Fibroblast of skin of left biceps (primary cell): ENCODE measurements around the gene BRIP1.
"Not testable (repeated sequence)": the region's sequence is repeated elsewhere in the genome, so short reads cannot be mapped to it uniquely, and the experiment has no call there.

Source experiments
- DNase-seq, 2 experiments: peaks; one replicate each; pipeline ENCODE4 v3.0.0-alpha.2; 2013; ENCODE audit warnings: low read depth in 2 of 2

The BRIP1 gene

GRCh38 chr17:61799812-61800484, 63.4 kb downstream of the BRIP1 start:
- no peak for DNase-seq

- DNase-seq, result no peak
Observed at GRCh38 chr17:61797283-61797682, 66.0 kb downstream of the BRIP1 start.

GRCh38 chr17:61795546-61795945, 67.8 kb downstream of the BRIP1 start:
- no peak for DNase-seq

GRCh38 chr17:61794792-61795191, 68.5 kb downstream of the BRIP1 start:
- DNase-seq, result no peak

GRCh38 chr17:61794242-61794641, 69.1 kb downstream of the BRIP1 start:
- no peak for DNase-seq

GRCh38 chr17:61793565-61793964, 69.8 kb downstream of the BRIP1 start:
- DNase-seq, result no peak

GRCh38 chr17:61789872-61790271, 73.5 kb downstream of the BRIP1 start:
- DNase-seq, result no peak

- DNase-seq, result no peak
Observed at GRCh38 chr17:61786088-61786487, 77.2 kb downstream of the BRIP1 start.

- DNase-seq, result no peak
Observed at GRCh38 chr17:61784510-61784909, 78.8 kb downstream of the BRIP1 start.

- DNase-seq, result no peak
Observed at GRCh38 chr17:61783556-61784304, 79.6 kb downstream of the BRIP1 start.

- DNase-seq, result no peak
Observed at GRCh38 chr17:61783120-61783519, 80.2 kb downstream of the BRIP1 start.

GRCh38 chr17:61782683-61783082, 80.6 kb downstream of the BRIP1 start:
- no peak for DNase-seq

- no peak for DNase-seq
Observed at GRCh38 chr17:61775364-61775763, 88.0 kb downstream of the BRIP1 start.

GRCh38 chr17:61774724-61775123, 88.6 kb downstream of the BRIP1 start:
- DNase-seq, result no peak

GRCh38 chr17:61774087-61774486, 89.2 kb downstream of the BRIP1 start:
- DNase-seq, result not testable (repeated sequence)

GRCh38 chr17:61770752-61771533, 92.4 kb downstream of the BRIP1 start:
- peak; percentile 45 to 59 for DNase-seq

GRCh38 chr17:61770043-61770442, 93.3 kb downstream of the BRIP1 start:
- no peak for DNase-seq

GRCh38 chr17:61768405-61768804, 94.9 kb downstream of the BRIP1 start:
- no peak for DNase-seq

- DNase-seq, result peak; percentile 18 to 24
Observed at GRCh38 chr17:61766520-61766919, 96.8 kb downstream of the BRIP1 start.

- DNase-seq, result no peak
Observed at GRCh38 chr17:61764846-61765245, 98.5 kb downstream of the BRIP1 start.

GRCh38 chr17:61761827-61762226, 101.5 kb downstream of the BRIP1 start:
- no peak for DNase-seq

GRCh38 chr17:61759362-61759761, 104.0 kb downstream of the BRIP1 start:
- DNase-seq, result no peak

GRCh38 chr17:61758430-61758829, 104.9 kb downstream of the BRIP1 start:
- DNase-seq, result no peak
